GM12878 (cell line): ENCODE results near the gene SP3. TPM values are rescaled to one million over a fixed set of nuclear protein-coding genes. Genes with fewer than 3 reads are reported as not detected.

Experiments
- BMI1 ChIP-seq: fragments of 450-650 bp; IDR thresholded peaks from 2 replicates; pipeline ENCODE4 v1.6.1; 2016; ENCODE audit warnings: mild to moderate bottlenecking, moderate library complexity, borderline replicate concordance
- CBX3 ChIP-seq: fragments of 200-600 bp; sonication (generic); IDR thresholded peaks from 2 replicates; pipeline ENCODE4 v1.6.1; 2016; ENCODE audit warnings: low read depth, borderline replicate concordance
- LARP7 ChIP-seq: fragments of 450-650 bp; IDR thresholded peaks from 2 replicates; pipeline ENCODE4 v1.6.1; 2017; ENCODE audit warnings: mild to moderate bottlenecking
- MTA3 ChIP-seq: IDR thresholded peaks from 2 replicates; pipeline ENCODE4 v1.6.1; 2012; ENCODE audit warnings: low read length, inconsistent platforms, borderline replicate concordance
- NFXL1 ChIP-seq: fragments of 450-650 bp; IDR thresholded peaks from 2 replicates; pipeline ENCODE4 v1.6.1; 2017; ENCODE audit warnings: antibody characterized with exemption, mild to moderate bottlenecking, borderline replicate concordance
- NR2C2 ChIP-seq: IDR thresholded peaks from 2 replicates; pipeline ENCODE4 v1.6.1; 2011; ENCODE audit warnings: borderline replicate concordance, low read depth; ENCODE audit not compliant: control insufficient read depth, insufficient read length
- NR2F1 ChIP-seq: fragments of 450-650 bp; conservative IDR thresholded peaks from 2 replicates; pipeline ENCODE4 v1.6.1; 2017; ENCODE audit warnings: mild to moderate bottlenecking
- PAX8 ChIP-seq: fragments of 450-650 bp; IDR thresholded peaks from 2 replicates; pipeline ENCODE4 v1.6.1; 2017; ENCODE audit warnings: mild to moderate bottlenecking, moderate library complexity
- POLR2AphosphoS5 ChIP-seq: IDR thresholded peaks from 2 replicates; pipeline ENCODE4 v1.6.1; 2011; ENCODE audit warnings: mild to moderate bottlenecking, low read length, inconsistent platforms
- RUNX3 ChIP-seq: IDR thresholded peaks from 2 replicates; pipeline ENCODE4 v1.6.1; 2012; ENCODE audit warnings: low read length, inconsistent platforms
- SIN3A ChIP-seq: IDR thresholded peaks from 2 replicates; pipeline ENCODE4 v1.6.1; 2012; ENCODE audit warnings: low read depth, low read length, improper control_type of control experiment
- SMAD5 ChIP-seq: IDR thresholded peaks from 2 replicates; pipeline ENCODE4 v1.6.1; 2016; ENCODE audit warnings: antibody characterized with exemption, low read depth
- SPI1 ChIP-seq: IDR thresholded peaks from 2 replicates; pipeline ENCODE4 v1.6.1; 2011; ENCODE audit warnings: low read depth, mild to moderate bottlenecking, low read length, moderate library complexity, borderline replicate concordance; ENCODE audit not compliant: insufficient read depth
- SRF ChIP-seq, 2 experiments: IDR thresholded peaks; 2 replicates each; pipeline ENCODE4 v1.6.1; 2011; ENCODE audit warnings: low read depth in 2 of 2, low read length in 2 of 2, mild to moderate bottlenecking in 1 of 2, moderate library complexity in 1 of 2
- SUPT20H ChIP-seq: IDR thresholded peaks from 2 replicates; pipeline ENCODE4 v1.6.1; 2011; ENCODE audit warnings: low read depth, mild to moderate bottlenecking, low read length, moderate library complexity, borderline replicate concordance; ENCODE audit not compliant: control insufficient read depth
- TCF3 ChIP-seq: IDR thresholded peaks from 2 replicates; pipeline ENCODE4 v1.6.1; 2012; ENCODE audit warnings: low read depth, mild to moderate bottlenecking, low read length, borderline replicate concordance; ENCODE audit not compliant: insufficient read depth
- YBX1 ChIP-seq: fragments of 450-650 bp; IDR thresholded peaks from 2 replicates; pipeline ENCODE4 v1.6.1; 2016; ENCODE audit warnings: antibody characterized with exemption
- ZNF207 ChIP-seq: fragments of 450-650 bp; IDR thresholded peaks from 2 replicates; pipeline ENCODE4 v1.6.1; 2014; ENCODE audit warnings: antibody characterized with exemption, mild to moderate bottlenecking, borderline replicate concordance
- ZNF217 ChIP-seq: fragments of 450-650 bp; IDR thresholded peaks from 2 replicates; pipeline ENCODE4 v1.6.1; 2017; ENCODE audit warnings: antibody characterized with exemption, mild to moderate bottlenecking
- ZNF274 ChIP-seq: IDR thresholded peaks from one replicate; pipeline ENCODE4 v1.8.0; 2011; ENCODE audit not compliant: insufficient read length, insufficient read depth
- ZNF687 ChIP-seq: fragments of 450-650 bp; IDR thresholded peaks from 2 replicates; pipeline ENCODE4 v1.6.1; 2017; ENCODE audit warnings: mild to moderate bottlenecking, moderate library complexity
- ZSCAN29 ChIP-seq: fragments of 450-650 bp; IDR thresholded peaks from 2 replicates; pipeline ENCODE4 v1.6.1; 2017; ENCODE audit warnings: mild to moderate bottlenecking, moderate library complexity
- ZZZ3 ChIP-seq: IDR thresholded peaks from 2 replicates; pipeline ENCODE4 v1.6.1; 2011; ENCODE audit warnings: low read depth; ENCODE audit not compliant: control insufficient read depth, insufficient read length
- polyA plus RNA-seq, 11 experiments: library from polyadenylated mRNA; depleted of rRNA in 4 of 11; unstranded in 6 of 11; stranded (reverse) in 5 of 11; fragments of >200 nt; fragmentation: Nextera tagmentation in 4 of 11; fragmentation: Illumina TruSeq in 1 of 11; extraction: Ambion mirVana in 4 of 11; extraction: Trizol in 1 of 11; gene quantifications; 1 replicate in 1 of 11; 2 replicates in 10 of 11; pipeline versions ENCODE4 v1.2.1 to v1.2.3, GENCODE V29; 2011 to 2016; ENCODE audit warnings: inconsistent platforms in 2 of 11, missing spikeins in 2 of 11, low read depth in 1 of 11
- total RNA-seq, 4 experiments: library from RNA; depleted of rRNA in 3 of 4; stranded (reverse); fragments of >200 nt in 3 of 4; fragmentation: Illumina TruSeq in 1 of 4; extraction: Trizol in 1 of 4; gene quantifications; 2 replicates each; pipeline versions ENCODE4 v1.2.1 to v1.2.3, GENCODE V29; 2013 to 2021
- TF ChIP-seq, protein P1 (sequence below): fragments of 450-650 bp; IDR thresholded peaks from 2 replicates; pipeline ENCODE4 v1.6.1; 2016; ENCODE audit warnings: mild to moderate bottlenecking
- TF ChIP-seq, protein P2 (sequence below): fragments of 450-650 bp; IDR thresholded peaks from 2 replicates; pipeline ENCODE4 v1.6.1; 2017; ENCODE audit warnings: mild to moderate bottlenecking
- TF ChIP-seq, protein P3 (sequence below): fragments of 450-650 bp; IDR thresholded peaks from 2 replicates; pipeline ENCODE4 v1.6.1; 2014; ENCODE audit warnings: mild to moderate bottlenecking

The SP3 gene
- total and polyA plus RNA-seq, 10 of the 15 experiments (the other 5 are each of a cell fraction or from before 2014, with no cell fraction given): 9.9 to 87.6 (median 52.4) TPM

GRCh38 chr2:173997269-173997668 lies 32.1 kb upstream of the SP3 start (continued):
- no peak for TF ChIP-seq CBX3
- TF ChIP-seq MTA3: no peak
- peak; percentile 34; the same call in 1 of the 2 replicates for TF ChIP-seq SPI1
- TF ChIP-seq TCF3: 0 out of 2 replicates have a peak, but pooled peaks have one; percentile 27
- TF ChIP-seq ZNF207: no peak
- TF ChIP-seq, protein P1, sequence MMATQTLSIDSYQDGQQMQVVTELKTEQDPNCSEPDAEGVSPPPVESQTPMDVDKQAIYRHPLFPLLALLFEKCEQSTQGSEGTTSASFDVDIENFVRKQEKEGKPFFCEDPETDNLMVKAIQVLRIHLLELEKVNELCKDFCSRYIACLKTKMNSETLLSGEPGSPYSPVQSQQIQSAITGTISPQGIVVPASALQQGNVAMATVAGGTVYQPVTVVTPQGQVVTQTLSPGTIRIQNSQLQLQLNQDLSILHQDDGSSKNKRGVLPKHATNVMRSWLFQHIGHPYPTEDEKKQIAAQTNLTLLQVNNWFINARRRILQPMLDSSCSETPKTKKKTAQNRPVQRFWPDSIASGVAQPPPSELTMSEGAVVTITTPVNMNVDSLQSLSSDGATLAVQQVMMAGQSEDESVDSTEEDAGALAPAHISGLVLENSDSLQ: peak; percentile 40; the same call in 1 of the 2 replicates
- TF ChIP-seq BMI1: no peak
- TF ChIP-seq PAX8: no peak
- TF ChIP-seq YBX1: no peak
- no peak for TF ChIP-seq ZNF217
- TF ChIP-seq SRF (IDR thresholded peaks at IDR 0.05; ENCODE audit: low read depth in 2 of 2, low read length in 2 of 2): no peak
- no peak for TF ChIP-seq SUPT20H
- TF ChIP-seq NR2F1: no peak
- TF ChIP-seq SIN3A: no peak
- no peak for TF ChIP-seq POLR2AphosphoS5
- 0 out of 2 replicates have a peak, but pooled peaks have one; percentile 18 for TF ChIP-seq RUNX3
- TF ChIP-seq NR2C2: no peak
- peak; percentile 82; the same call in 1 of the 2 replicates for TF ChIP-seq ZNF687
- TF ChIP-seq ZSCAN29: no peak
- TF ChIP-seq LARP7: no peak
- TF ChIP-seq ZNF274: no peak
- TF ChIP-seq SMAD5: no peak
- no peak for TF ChIP-seq NFXL1
- TF ChIP-seq, protein P2, sequence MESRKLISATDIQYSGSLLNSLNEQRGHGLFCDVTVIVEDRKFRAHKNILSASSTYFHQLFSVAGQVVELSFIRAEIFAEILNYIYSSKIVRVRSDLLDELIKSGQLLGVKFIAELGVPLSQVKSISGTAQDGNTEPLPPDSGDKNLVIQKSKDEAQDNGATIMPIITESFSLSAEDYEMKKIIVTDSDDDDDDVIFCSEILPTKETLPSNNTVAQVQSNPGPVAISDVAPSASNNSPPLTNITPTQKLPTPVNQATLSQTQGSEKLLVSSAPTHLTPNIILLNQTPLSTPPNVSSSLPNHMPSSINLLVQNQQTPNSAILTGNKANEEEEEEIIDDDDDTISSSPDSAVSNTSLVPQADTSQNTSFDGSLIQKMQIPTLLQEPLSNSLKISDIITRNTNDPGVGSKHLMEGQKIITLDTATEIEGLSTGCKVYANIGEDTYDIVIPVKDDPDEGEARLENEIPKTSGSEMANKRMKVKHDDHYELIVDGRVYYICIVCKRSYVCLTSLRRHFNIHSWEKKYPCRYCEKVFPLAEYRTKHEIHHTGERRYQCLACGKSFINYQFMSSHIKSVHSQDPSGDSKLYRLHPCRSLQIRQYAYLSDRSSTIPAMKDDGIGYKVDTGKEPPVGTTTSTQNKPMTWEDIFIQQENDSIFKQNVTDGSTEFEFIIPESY: no peak
- TF ChIP-seq, protein P3, sequence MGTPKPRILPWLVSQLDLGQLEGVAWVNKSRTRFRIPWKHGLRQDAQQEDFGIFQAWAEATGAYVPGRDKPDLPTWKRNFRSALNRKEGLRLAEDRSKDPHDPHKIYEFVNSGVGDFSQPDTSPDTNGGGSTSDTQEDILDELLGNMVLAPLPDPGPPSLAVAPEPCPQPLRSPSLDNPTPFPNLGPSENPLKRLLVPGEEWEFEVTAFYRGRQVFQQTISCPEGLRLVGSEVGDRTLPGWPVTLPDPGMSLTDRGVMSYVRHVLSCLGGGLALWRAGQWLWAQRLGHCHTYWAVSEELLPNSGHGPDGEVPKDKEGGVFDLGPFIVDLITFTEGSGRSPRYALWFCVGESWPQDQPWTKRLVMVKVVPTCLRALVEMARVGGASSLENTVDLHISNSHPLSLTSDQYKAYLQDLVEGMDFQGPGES: no peak
- TF ChIP-seq ZZZ3: no peak
